H1 (cell line): ENCODE measurements around the gene SYNDIG1. TPM values are rescaled to one million over a fixed set of nuclear protein-coding genes. Genes with fewer than 3 reads are reported as not detected.

ENCODE experiments used
- CTCF ChIA-PET: fragments of 300-600 bp; sonication (Branson Sonifier 250); formaldehyde crosslinking; loops from one replicate; lab custom pipeline; 2021; ENCODE audit not compliant: partially characterized antibody; lab: Charles Lee
- POLR2A ChIA-PET: fragments of 300-600 bp; sonication (Branson Sonifier 250); formaldehyde crosslinking; loops from one replicate; lab custom pipeline; 2021; ENCODE audit warnings: inconsistent platforms; ENCODE audit not compliant: partially characterized antibody; lab: Charles Lee
- DNase-seq, 2 experiments: peaks; one replicate each; pipeline versions ENCODE4 v3.0.0 to v3.0.0-alpha.2; 2010 to 2022; ENCODE audit warnings: low spot score in 2 of 2, low read depth in 1 of 2, mixed read lengths in 1 of 2
- FAIRE-seq: peaks from 2 replicates; lab custom pipeline; 2011; peaks lifted over from hg19 to GRCh38; lab: Jason Lieb, UNC
- H2AFZ ChIP-seq: 2 replicates; pipeline ENCODE4 v1.8.1; 2012; ENCODE audit warnings: low read length, inconsistent platforms
- H2AK5ac ChIP-seq: 2 replicates; pipeline ENCODE4 v1.6.1; 2013; ENCODE audit warnings: low read depth, low read length
- H2BK120ac ChIP-seq: replicated peaks from 2 replicates; pipeline ENCODE3; 2013; ENCODE audit warnings: low read depth, low read length, inconsistent platforms
- H2BK12ac ChIP-seq: 2 replicates; pipeline ENCODE4 v1.6.1; 2013; ENCODE audit warnings: low read depth, low read length
- H2BK15ac ChIP-seq: 2 replicates; pipeline ENCODE4 v1.6.1; 2013; ENCODE audit warnings: low read length
- H2BK20ac ChIP-seq: 2 replicates; pipeline ENCODE4 v1.6.1; 2013; ENCODE audit warnings: low read length
- H2BK5ac ChIP-seq: 2 replicates; pipeline ENCODE4 v1.6.1; 2013; ENCODE audit warnings: low read depth, low read length
- H3K14ac ChIP-seq: 2 replicates; pipeline ENCODE4 v1.6.1; 2013; ENCODE audit warnings: inconsistent platforms; ENCODE audit not compliant: insufficient read length
- H3K18ac ChIP-seq: 2 replicates; pipeline ENCODE4 v1.6.1; 2013; ENCODE audit warnings: low read length; ENCODE audit errors: extremely low read depth
- H3K23ac ChIP-seq: 2 replicates; pipeline ENCODE4 v1.6.1; 2013; ENCODE audit warnings: inconsistent platforms; ENCODE audit not compliant: insufficient read length
- H3K23me2 ChIP-seq: 2 replicates; pipeline ENCODE4 v1.6.1; 2013; ENCODE audit warnings: low read depth, low read length
- H3K27ac ChIP-seq: 2 replicates; pipeline ENCODE4 v1.6.1; 2011; ENCODE audit warnings: low read depth, low read length, inconsistent platforms
- H3K27me3 ChIP-seq, 4 experiments: replicated peaks in 1 of 4; 1 replicate in 1 of 4; 2 replicates in 3 of 4; pipeline versions ENCODE4 v1.6.1 to v1.8.1; 2011 to 2013; ENCODE audit warnings: low read length in 3 of 4, mild to moderate bottlenecking in 3 of 4, inconsistent platforms in 2 of 4, mixed read lengths in 2 of 4, moderate library complexity in 1 of 4; ENCODE audit not compliant: control insufficient read depth in 3 of 4, insufficient read depth in 3 of 4; ENCODE audit errors: extremely low read depth in 1 of 4
- H3K36me3 ChIP-seq, 4 experiments: 2 replicates each; pipeline versions ENCODE4 v1.6.1 to v1.8.1; 2011 to 2013; ENCODE audit warnings: mild to moderate bottlenecking in 4 of 4, low read length in 3 of 4, moderate library complexity in 2 of 4, control low read depth in 1 of 4, inconsistent platforms in 1 of 4; ENCODE audit not compliant: insufficient read depth in 4 of 4, control insufficient read depth in 2 of 4
- H3K4ac ChIP-seq: replicated peaks from 2 replicates; pipeline ENCODE3; 2013; ENCODE audit warnings: low read length, low read depth, mixed read lengths, inconsistent platforms; ENCODE audit not compliant: insufficient read length
- H3K4me1 ChIP-seq, 4 experiments: replicated peaks in 1 of 4; 1 replicate in 1 of 4; 2 replicates in 3 of 4; pipeline versions ENCODE4 v1.6.1 to v1.8.1; 2011 to 2013; ENCODE audit warnings: low read length in 3 of 4, inconsistent platforms in 2 of 4, mixed read lengths in 1 of 4; ENCODE audit not compliant: insufficient read depth in 4 of 4, control insufficient read depth in 3 of 4
- H3K4me2 ChIP-seq, 2 experiments: 2 replicates each; pipeline versions ENCODE4 v1.6.1 to v1.8.1; 2011 to 2013; ENCODE audit warnings: low read depth in 2 of 2, low read length in 2 of 2, control low read depth in 1 of 2, inconsistent platforms in 1 of 2, mild to moderate bottlenecking in 1 of 2; ENCODE audit not compliant: insufficient read depth in 1 of 2
- H3K4me3 ChIP-seq, 4 experiments: fragments of 200-600, 300-600 bp in 1 of 4; sonication (generic), shearing (Covaris generic), sonication (Bioruptor Twin) in 1 of 4; 2 replicates each; pipeline versions ENCODE4 v1.5.1 to v1.8.1; 2011 to 2016; ENCODE audit warnings: low read length in 4 of 4, low read depth in 3 of 4, control low read depth in 2 of 4, inconsistent platforms in 2 of 4, mild to moderate bottlenecking in 2 of 4, mixed read lengths in 1 of 4, moderate library complexity in 1 of 4; ENCODE audit not compliant: insufficient read depth in 2 of 4; ENCODE audit errors: extremely low read depth in 1 of 4
- H3K56ac ChIP-seq: replicated peaks from 2 replicates; pipeline ENCODE3; 2013; ENCODE audit warnings: low read depth, mild to moderate bottlenecking, mixed read lengths, low read length, inconsistent platforms; ENCODE audit not compliant: insufficient read length
- H3K79me1 ChIP-seq: 2 replicates; pipeline ENCODE4 v1.6.1; 2013; ENCODE audit warnings: low read depth, low read length, control low read depth
- H3K79me2 ChIP-seq, 2 experiments: 2 replicates each; pipeline versions ENCODE4 v1.6.1 to v1.8.1; 2012 to 2013; ENCODE audit warnings: low read length in 2 of 2, mild to moderate bottlenecking in 2 of 2, inconsistent platforms in 1 of 2; ENCODE audit not compliant: insufficient read depth in 2 of 2, control insufficient read depth in 1 of 2
- H3K9ac ChIP-seq, 4 experiments: replicated peaks in 1 of 4; 1 replicate in 1 of 4; 2 replicates in 3 of 4; pipeline versions ENCODE4 v1.6.1 to v1.8.1; 2011 to 2013; ENCODE audit warnings: low read depth in 3 of 4, low read length in 3 of 4, control low read depth in 2 of 4, mild to moderate bottlenecking in 2 of 4, moderate library complexity in 2 of 4, inconsistent platforms in 1 of 4; ENCODE audit errors: extremely low read depth in 1 of 4
- H3K9me3 ChIP-seq, 2 experiments: 2 replicates each; pipeline versions ENCODE4 v1.6.1 to v1.8.1; 2012 to 2013; ENCODE audit warnings: mild to moderate bottlenecking in 2 of 2, moderate library complexity in 2 of 2, control low read depth in 1 of 2, inconsistent platforms in 1 of 2, low read depth in 1 of 2, low read length in 1 of 2, mixed read lengths in 1 of 2; ENCODE audit not compliant: insufficient read depth in 2 of 2
- H4K20me1 ChIP-seq, 2 experiments: replicated peaks in 1 of 2; 2 replicates each; pipeline versions ENCODE3 to v1.8.1; 2011 to 2013; ENCODE audit warnings: inconsistent platforms in 2 of 2, low read length in 2 of 2, mild to moderate bottlenecking in 1 of 2; ENCODE audit not compliant: insufficient read depth in 2 of 2, control insufficient read depth in 1 of 2
- H4K5ac ChIP-seq: 2 replicates; pipeline ENCODE4 v1.6.1; 2013; ENCODE audit warnings: low read length, low read depth, mixed read lengths, inconsistent platforms; ENCODE audit not compliant: insufficient read length
- H4K8ac ChIP-seq: 2 replicates; pipeline ENCODE4 v1.8.0; 2013; ENCODE audit warnings: mild to moderate bottlenecking, moderate library complexity, low read length, inconsistent platforms; ENCODE audit not compliant: insufficient read depth; ENCODE audit errors: extremely low read depth
- H4K91ac ChIP-seq: replicated peaks from 2 replicates; pipeline ENCODE3; 2013; ENCODE audit warnings: low read length, mixed read lengths, inconsistent platforms; ENCODE audit not compliant: insufficient read length
- CTBP2 ChIP-seq: IDR thresholded peaks from 2 replicates; pipeline ENCODE4 v1.7.0; 2011; ENCODE audit warnings: borderline replicate concordance, mild to moderate bottlenecking, moderate library complexity, mixed read lengths, low read length; ENCODE audit not compliant: insufficient read depth, insufficient read length
- E2F6 ChIP-seq: IDR thresholded peaks from 2 replicates; pipeline ENCODE4 v1.6.1; 2012; ENCODE audit warnings: inconsistent platforms
- EGR1 ChIP-seq: IDR thresholded peaks from 2 replicates; pipeline ENCODE4 v1.6.1; 2011; ENCODE audit warnings: low read depth, low read length, borderline replicate concordance
- EZH2 ChIP-seq: fragments of 200-600 bp; sonication (generic); IDR thresholded peaks from 2 replicates; pipeline ENCODE4 v1.7.1; 2012; ENCODE audit warnings: low read depth, mild to moderate bottlenecking, moderate library complexity, low read length, inconsistent platforms; ENCODE audit not compliant: severe bottlenecking
- GTF2F1 ChIP-seq: IDR thresholded peaks from 2 replicates; pipeline ENCODE4 v1.6.1; 2012; ENCODE audit warnings: low read depth, low read length, improper control_type of control experiment, borderline replicate concordance
- POU5F1 ChIP-seq: IDR thresholded peaks from 2 replicates; pipeline ENCODE4 v1.6.1; 2011; ENCODE audit warnings: low read depth, mild to moderate bottlenecking, low read length, moderate library complexity
- RXRA ChIP-seq: IDR thresholded peaks from 2 replicates; pipeline ENCODE4 v1.6.1; 2011; ENCODE audit warnings: low read depth, mild to moderate bottlenecking, low read length, moderate library complexity; ENCODE audit not compliant: insufficient read depth
- SIX5 ChIP-seq: IDR thresholded peaks from 2 replicates; pipeline ENCODE4 v1.6.1; 2011; ENCODE audit warnings: mild to moderate bottlenecking, low read depth, low read length
- SP1 ChIP-seq: IDR thresholded peaks from 2 replicates; pipeline ENCODE4 v1.6.1; 2011; ENCODE audit warnings: low read depth, low read length
- USF2 ChIP-seq: IDR thresholded peaks from 2 replicates; pipeline ENCODE4 v1.6.1; 2011; ENCODE audit warnings: low read length, improper control_type of control experiment
- WGBS, 2 experiments: shearing (Covaris generic) in 1 of 2; methylation state at CpG; one replicate each; pipeline versions ENCODE4 v1.1.6 to v1.1.7; 2013 to 2015; ENCODE audit warnings: low lambda C conversion rate in 2 of 2, mixed read lengths in 2 of 2, inconsistent platforms in 1 of 2, low coverage in 1 of 2, missing lambda C conversion rate in 1 of 2; ENCODE audit not compliant: insufficient replicate concordance in 2 of 2, insufficient coverage in 1 of 2, insufficient read length in 1 of 2; ENCODE audit errors: extremely low coverage in 1 of 2, missing lambda C conversion rate in 1 of 2; 5-methylcytosine and 5-hydroxymethylcytosine counted together
- polyA plus RNA-seq, 7 experiments: library from polyadenylated mRNA; depleted of rRNA in 3 of 7; stranded (reverse) in 5 of 7; unstranded in 2 of 7; fragments of >200 nt in 5 of 7; fragments of 200-250 nt in 2 of 7; gene quantifications; 1 replicate in 5 of 7; 2 replicates in 1 of 7; 4 replicates in 1 of 7; pipeline versions ENCODE4 v1.2.1 to v1.2.3, GENCODE V29; 2011 to 2013; ENCODE audit warnings: missing spikeins in 2 of 7, mixed read lengths in 2 of 7
- total RNA-seq: library from RNA; stranded (reverse); fragmentation: NEBNext Ultra II Directional; extraction: Animal tissue kit (Norgen Biotek cat#: 25700); gene quantifications from 2 replicates; pipeline ENCODE4 v1.2.1, GENCODE V29; 2021

The SYNDIG1 gene
- total and polyA plus RNA-seq, 2 of the 8 experiments (the other 6 are each of a cell fraction or from before 2014, with no cell fraction given), result 6.5 to 7.8 TPM

- H2BK12ac ChIP-seq, result no peak overlapping the region
- H3K79me2 ChIP-seq, result no peaks in the 10 kb centered on the region
- no peak overlapping the region for H2AK5ac ChIP-seq
- H2BK15ac ChIP-seq, result no peak overlapping the region
- no peak overlapping the region for H2BK20ac ChIP-seq
- no peak overlapping the region for H4K8ac ChIP-seq
- H3K9ac ChIP-seq, result no peak overlapping the region
- 89% methylated on average over 22 of the region's 26 CpGs; no CpG with 5 or more reads in 1 of the 2 experiments for WGBS, 2 experiments
- FAIRE-seq (no peak), DNase-seq (peak in 1 of 2 experiments; percentile 40)
- ChIA-PET POLR2A (no interaction called here), CTCF (interaction anchor here (0.7 to 1.2 kb wide), 2 partner anchors 14 to 55 kb away, joined by 3 read pairs; no protein-coding TSS in a partner anchor)
- H2BK5ac ChIP-seq, result no peak overlapping the region
- H3K23ac ChIP-seq, result no peak overlapping the region
- H3K9me3 ChIP-seq, result no peaks in the 10 kb centered on the region
- no peak overlapping the region for H3K27ac ChIP-seq
- no peak overlapping the region for H3K4ac ChIP-seq
- no peak overlapping the region for H4K5ac ChIP-seq
- H3K79me1 ChIP-seq, result no peaks in the 10 kb centered on the region
- no peaks in the 10 kb centered on the region for H3K27me3 ChIP-seq
- no peaks in the 10 kb centered on the region for H3K36me3 ChIP-seq
- H4K20me1 ChIP-seq, result peaks cover 0 to 3% of the 10 kb centered on the region in 2 experiments
- H3K14ac ChIP-seq, result no peak overlapping the region
- no peak overlapping the region for H3K56ac ChIP-seq
- H2AFZ ChIP-seq, result no peak overlapping the region
- H3K23me2 ChIP-seq, result no peaks in the 10 kb centered on the region; the same call in none of the 2 replicates
- no peak overlapping the region for H4K91ac ChIP-seq
- H3K4me3 ChIP-seq, result no peak overlapping the region
- peaks cover 0 to under 1% (median 0%) of the 10 kb centered on the region in 4 experiments; a peak in 3 of 7 replicates for H3K4me1 ChIP-seq
- H3K4me2 ChIP-seq, result no peak overlapping the region
- no peak overlapping the region for H2BK120ac ChIP-seq
- H3K18ac ChIP-seq, result no peak overlapping the region
- TF ChIP-seq E2F6 (no peak), SIX5 (no peak), EGR1 (no peak), USF2 (no peak), RXRA (no peak), GTF2F1 (no peak), POU5F1 (no peak), CTBP2 (no peak), EZH2 (no peak), SP1 (no peak)
These were observed 115.3 kb downstream of the SYNDIG1 start for GRCh38 chr20:24584538-24585356.
